ENCODE measurements around the gene C2orf49. TPM values are rescaled to one million over a fixed set of nuclear protein-coding genes. Genes with fewer than 3 reads are reported as not detected.
A peak's percentile ranks its signal among the peaks of the same experiment; 100 is the strongest.

C2orf49 gene
- total and polyA plus RNA-seq, 10 of the 15 experiments (the other 5 are each of a cell fraction or from before 2014, with no cell fraction given), result 7.2 to 24.2 (median 15.5) TPM

- H3K4me1 ChIP-seq (ENCODE audit: control insufficient read depth, insufficient read depth, low read length), result peaks cover 21% of the 10 kb centered on the region
- TF ChIP-seq NFYA (IDR thresholded peaks at IDR 0.05; ENCODE audit: borderline replicate concordance, low read depth, low read length) (no peak), JUND (IDR thresholded peaks at IDR 0.05; ENCODE audit: low read depth, low read length) (no peak), DPF2 (IDR thresholded peaks at IDR 0.05) (no peak), ATF3 (IDR thresholded peaks at IDR 0.05; ENCODE audit: borderline replicate concordance, extremely low read depth, low read depth, low read length) (no peak), IKZF2 (IDR thresholded peaks at IDR 0.05) (no peak), ZNF207 (IDR thresholded peaks at IDR 0.05; ENCODE audit: borderline replicate concordance) (no peak), SREBF1 (IDR thresholded peaks at IDR 0.05; ENCODE audit: low read length) (no peak)
- no peaks in the 10 kb centered on the region for H3K27me3 ChIP-seq (replicated peaks in 1 of 2; ENCODE audit: control insufficient read depth in 2 of 2, insufficient read depth in 2 of 2, low read length in 1 of 2)
- 98% methylated on average over 4 of the region's 4 CpGs for WGBS (ENCODE audit: insufficient coverage, insufficient replicate concordance, low lambda C conversion rate, missing lambda C conversion rate)
- FAIRE-seq (no peak), ATAC-seq (no peak), DNase-seq (ENCODE audit: low read depth, low spot score) (no peak)
- H3K36me3 ChIP-seq (ENCODE audit: control insufficient read depth in 2 of 2, insufficient read depth in 2 of 2, low read length in 1 of 2), result peaks cover 0 to 8% of the 10 kb centered on the region in 2 experiments; a peak in 2 of 4 replicates
- H3K4me3 ChIP-seq, result no peak overlapping the region
- intact Hi-C loops (cut with micrococcal nuclease; ENCODE audit: unreplicated experiment), result no loop called here
- POLR2A ChIA-PET, result no interaction called here
- RAD21 ChIA-PET (ENCODE audit: unreplicated experiment), result no interaction called here
- CTCF ChIA-PET, result interaction anchor here (0.6 to 1.8 kb wide), 3 partner anchors 14 to 87 kb away, joined by 3 to 4 read pairs (median 3); no protein-coding TSS in a partner anchor
- H3K79me2 ChIP-seq (ENCODE audit: control insufficient read depth, insufficient read depth, low read length), result peaks cover 86% of the 10 kb centered on the region
- peak overlapping the region; percentile 50 for H3K4me2 ChIP-seq (ENCODE audit: control insufficient read depth, insufficient read depth)
- SMC1A ChIA-PET (ENCODE audit: uncharacterized antibody, unreplicated experiment), result interaction anchor here (0.6 to 1.2 kb wide), 2 partner anchors 9 to 11 kb away, joined by 4 to 6 read pairs; no protein-coding TSS in a partner anchor
- H2AFZ ChIP-seq (ENCODE audit: control insufficient read depth, low read depth, low read length), result no peak overlapping the region
- peak overlapping the region; percentile 6 for H3K27ac ChIP-seq (ENCODE audit: control insufficient read depth, insufficient read depth)
- no TSS peak for BruUV-seq (replicated peaks)
- H4K20me1 ChIP-seq (ENCODE audit: control insufficient read depth, insufficient read depth), result no peaks in the 10 kb centered on the region
- no peak overlapping the region for H3K9ac ChIP-seq (ENCODE audit: control insufficient read depth, insufficient read depth, low read length)
- in situ Hi-C loops (cut with MboI), result no loop called here
- H3K9me3 ChIP-seq (replicated peaks; ENCODE audit: control insufficient read depth, insufficient read depth, low read length), result no peaks in the 10 kb centered on the region
Observed at GRCh38 chr2:105324732-105325131, 12.6 kb upstream of the C2orf49 start.

All from GM12878 (cell line).